B cell (primary cell): ENCODE results near the gene SNX32. TPM values are rescaled to one million over a fixed set of nuclear protein-coding genes. Genes with fewer than 3 reads are reported as not detected.

Source experiments
- ATAC-seq: fragments of 200-7000 bp; cut with Tn5 transposase; one replicate; pipeline ENCODE4 v1.10.0; 2021; ENCODE audit warnings: low read depth, mild to moderate bottlenecking, moderate number of reproducible peaks, moderate library complexity
- CTCF ChIA-PET: fragments of 350-600 bp; sonication (Branson Sonifier 250); formaldehyde crosslinking; loops from one replicate; lab custom pipeline; 2021; ENCODE audit warnings: antibody characterized with exemption, inconsistent platforms; lab: Charles Lee
- POLR2A ChIA-PET: fragments of 350-600 bp; sonication (Branson Sonifier 250); formaldehyde crosslinking; loops from one replicate; lab custom pipeline; 2021; ENCODE audit warnings: antibody characterized with exemption; lab: Charles Lee
- DNase-seq: peaks from one replicate; pipeline ENCODE4 v3.0.0; 2013
- H2AFZ ChIP-seq: 2 replicates; pipeline ENCODE4 v1.6.1; 2012; ENCODE audit warnings: mild to moderate bottlenecking, low read depth, low read length; ENCODE audit not compliant: insufficient read depth, poor library complexity, severe bottlenecking
- H3K27ac ChIP-seq, 2 donors: 1 replicate in 1 of 2; 2 replicates in 1 of 2; pipeline ENCODE4 v1.5.1; 2012 to 2013; ENCODE audit warnings: low read length in 2 of 2, mild to moderate bottlenecking in 2 of 2, moderate library complexity in 1 of 2
- H3K27me3 ChIP-seq, 4 experiments: fragments of 200-600 bp in 1 of 4; sonication (generic) in 1 of 4; replicated peaks in 1 of 4; 1 replicate in 2 of 4; 2 replicates in 2 of 4; pipeline versions ENCODE4 v1.6.1 to v1.7.0; 2013 to 2016; ENCODE audit warnings: low read length in 3 of 4, mild to moderate bottlenecking in 2 of 4, mixed read lengths in 1 of 4, moderate library complexity in 1 of 4; ENCODE audit not compliant: insufficient read depth in 4 of 4, control insufficient read depth in 3 of 4; ENCODE audit errors: control extremely low read depth in 1 of 4
- H3K36me3 ChIP-seq, 2 experiments: replicated peaks in 1 of 2; 1 replicate in 1 of 2; 2 replicates in 1 of 2; pipeline versions ENCODE4 v1.6.1 to v1.7.1; 2013; ENCODE audit warnings: low read length in 1 of 2; ENCODE audit not compliant: insufficient read depth in 2 of 2, control insufficient read depth in 1 of 2; ENCODE audit errors: control extremely low read depth in 1 of 2, extremely low read depth in 1 of 2
- H3K4me1 ChIP-seq, 2 donors: fragments of 200-600 bp in 1 of 2; sonication (generic) in 1 of 2; 1 replicate in 1 of 2; 2 replicates in 1 of 2; pipeline versions ENCODE4 v1.5.1 to v1.6.1; 2013 to 2017; ENCODE audit warnings: low read length in 2 of 2; ENCODE audit not compliant: control insufficient read depth in 2 of 2, insufficient read depth in 2 of 2
- H3K4me2 ChIP-seq: replicated peaks from 2 replicates; pipeline ENCODE3; 2012; ENCODE audit warnings: mild to moderate bottlenecking, low read depth, low read length; ENCODE audit not compliant: poor library complexity, severe bottlenecking
- H3K4me3 ChIP-seq, 5 experiments: fragments of 200-600 bp in 1 of 5; sonication (generic) in 1 of 5; 1 replicate in 3 of 5; 2 replicates in 2 of 5; pipeline versions ENCODE4 v1.5.1 to v1.7.0; 2011 to 2016; ENCODE audit warnings: low read length in 4 of 5, mild to moderate bottlenecking in 4 of 5, low read depth in 2 of 5, control low read depth in 1 of 5, moderate library complexity in 1 of 5; ENCODE audit not compliant: insufficient read depth in 1 of 5; ENCODE audit errors: control extremely low read depth in 1 of 5, extremely low read depth in 1 of 5
- H3K79me2 ChIP-seq: fragments of 200-600 bp; sonication (generic); one replicate; pipeline ENCODE4 v1.6.0; 2016; ENCODE audit warnings: low read length; ENCODE audit not compliant: control insufficient read depth, insufficient read depth
- H3K9ac ChIP-seq: fragments of 200-600 bp; sonication (generic); 2 replicates; pipeline ENCODE4 v1.6.1; 2017; ENCODE audit warnings: mild to moderate bottlenecking, low read length, moderate library complexity
- H3K9me3 ChIP-seq, 3 donors: one replicate each; pipeline versions ENCODE4 v1.6.1 to v1.7.1; 2013; ENCODE audit warnings: low read length in 2 of 3; ENCODE audit not compliant: control insufficient read depth in 2 of 3, insufficient read depth in 1 of 3; ENCODE audit errors: control extremely low read depth in 1 of 3
- H4K20me1 ChIP-seq: 2 replicates; pipeline ENCODE4 v1.6.0; 2012; ENCODE audit warnings: mild to moderate bottlenecking, low read length; ENCODE audit not compliant: insufficient read depth, control insufficient read depth, poor library complexity, severe bottlenecking
- H3K27ac Mint-ChIP-seq: one replicate; pipeline ENCODE4 v1.8.0; 2021; ENCODE audit warnings: mixed read lengths
- H3K27me3 Mint-ChIP-seq: one replicate; pipeline ENCODE4 v1.8.0; 2021; ENCODE audit warnings: mixed read lengths
- H3K4me1 Mint-ChIP-seq: one replicate; pipeline ENCODE4 v1.8.0; 2021; ENCODE audit warnings: mixed read lengths
- H3K4me3 Mint-ChIP-seq: one replicate; pipeline ENCODE4 v1.8.0; 2021; ENCODE audit warnings: mixed read lengths
- H3K9me3 Mint-ChIP-seq: one replicate; pipeline ENCODE4 v1.8.0; 2022; ENCODE audit warnings: mixed read lengths; ENCODE audit not compliant: insufficient read depth
- CTCF ChIP-seq: fragments of 200-600 bp; IDR thresholded peaks from one replicate; pipeline ENCODE4 v1.8.0; 2022; ENCODE audit warnings: antibody characterized with exemption, mild to moderate bottlenecking
- EZH2 ChIP-seq: IDR thresholded peaks from 2 replicates; pipeline ENCODE4 v1.6.1; 2012; ENCODE audit warnings: borderline replicate concordance, low read depth, mild to moderate bottlenecking, moderate library complexity, low read length; ENCODE audit not compliant: insufficient read depth, poor library complexity, severe bottlenecking
- WGBS: methylation state at CpG from one replicate; pipeline ENCODE4 v1.1.5; 2013; ENCODE audit warnings: missing lambda C conversion rate; ENCODE audit not compliant: insufficient coverage; 5-methylcytosine and 5-hydroxymethylcytosine counted together
- intact Hi-C: fragments of 100-400 bp; cut with micrococcal nuclease; formaldehyde crosslinking; loops from one replicate; pipeline ENCODE4 v1.10.0; 2022
- polyA plus RNA-seq: library from polyadenylated mRNA; depleted of rRNA; stranded (reverse); fragments of >200 nt; gene quantifications from 2 replicates; pipeline ENCODE4 v1.2.3, GENCODE V29; 2012
- total RNA-seq, 2 donors: library from RNA; stranded (reverse); fragments of 120-200 nt in 1 of 2; gene quantifications; 1 replicate in 1 of 2; 2 replicates in 1 of 2; pipeline versions ENCODE4 v1.2.3 to v1.2.4, GENCODE V29; 2013 to 2022

SNX32 gene
- total and polyA plus RNA-seq, 2 donors (not counting 1 experiment from before 2014, with no cell fraction given) = 0.57 to 0.89 TPM

GRCh38 chr11:65817835-65818680, 15.7 kb upstream of the SNX32 start:
- intact Hi-C loops = loop anchor here (1.0 to 5.0 kb wide), 6 partner anchors 38 to 192 kb away; partner anchors contain the start of gene AP5B1
- no peaks in the 10 kb centered on the region for H3K79me2 ChIP-seq
- peaks cover 6 to 13% of the 10 kb centered on the region in 2 donors for H3K4me1 ChIP-seq
- Mint-ChIP-seq H3K9me3 (no peaks in the 10 kb centered on the region), H3K27me3 (no peaks in the 10 kb centered on the region), H3K27ac (peak overlapping the region; percentile 75), H3K4me3 (peak overlapping the region; percentile 74), H3K4me1 (peaks cover 9% of the 10 kb centered on the region)
- peak overlapping the region; percentile 80 for H2AFZ ChIP-seq
- H3K9ac ChIP-seq = peak overlapping the region; percentile 66
- peak overlapping the region; percentile 90 for H3K4me2 ChIP-seq
- H3K4me3 ChIP-seq = peak overlapping the region; percentile 43 to 66 (median 52)
- H3K9me3 ChIP-seq = no peaks in the 10 kb centered on the region
- 8% methylated on average over 74 of the region's 74 CpGs for WGBS
- TF ChIP-seq CTCF = peak; percentile 100
- TF ChIP-seq EZH2 = no peak
- H3K36me3 ChIP-seq = no peaks in the 10 kb centered on the region
- peak overlapping the region; percentile 54 to 66 for H3K27ac ChIP-seq
- ATAC-seq = peak; percentile 98
- peak; percentile 95 for DNase-seq
- no peaks in the 10 kb centered on the region for H3K27me3 ChIP-seq
- ChIA-PET POLR2A (interaction anchor here (0.6 to 1.4 kb wide), 5 partner anchors 38 to 212 kb away, joined by 3 to 6 read pairs (median 4); partner anchors contain the start of genes AP5B1 and FIBP), CTCF (interaction anchor here (0.6 to 6.1 kb wide), 28 partner anchors 10 to 1125 kb away, joined by 3 to 90 read pairs (median 5); partner anchors contain the start of genes AP5B1, CCDC85B, KAT5 and OVOL1)
- no peaks in the 10 kb centered on the region for H4K20me1 ChIP-seq
